GM12872 (cell line): Measurements from ENCODE around the gene EEFSEC.

Source experiments
- TF ChIP-seq, protein P1 (sequence below): IDR thresholded peaks from 3 replicates; pipeline ENCODE4 v1.5.1; 2011; ENCODE audit warnings: low read depth, mild to moderate bottlenecking, low read length, moderate library complexity; ENCODE audit not compliant: insufficient read depth

Gene EEFSEC

DNA sequence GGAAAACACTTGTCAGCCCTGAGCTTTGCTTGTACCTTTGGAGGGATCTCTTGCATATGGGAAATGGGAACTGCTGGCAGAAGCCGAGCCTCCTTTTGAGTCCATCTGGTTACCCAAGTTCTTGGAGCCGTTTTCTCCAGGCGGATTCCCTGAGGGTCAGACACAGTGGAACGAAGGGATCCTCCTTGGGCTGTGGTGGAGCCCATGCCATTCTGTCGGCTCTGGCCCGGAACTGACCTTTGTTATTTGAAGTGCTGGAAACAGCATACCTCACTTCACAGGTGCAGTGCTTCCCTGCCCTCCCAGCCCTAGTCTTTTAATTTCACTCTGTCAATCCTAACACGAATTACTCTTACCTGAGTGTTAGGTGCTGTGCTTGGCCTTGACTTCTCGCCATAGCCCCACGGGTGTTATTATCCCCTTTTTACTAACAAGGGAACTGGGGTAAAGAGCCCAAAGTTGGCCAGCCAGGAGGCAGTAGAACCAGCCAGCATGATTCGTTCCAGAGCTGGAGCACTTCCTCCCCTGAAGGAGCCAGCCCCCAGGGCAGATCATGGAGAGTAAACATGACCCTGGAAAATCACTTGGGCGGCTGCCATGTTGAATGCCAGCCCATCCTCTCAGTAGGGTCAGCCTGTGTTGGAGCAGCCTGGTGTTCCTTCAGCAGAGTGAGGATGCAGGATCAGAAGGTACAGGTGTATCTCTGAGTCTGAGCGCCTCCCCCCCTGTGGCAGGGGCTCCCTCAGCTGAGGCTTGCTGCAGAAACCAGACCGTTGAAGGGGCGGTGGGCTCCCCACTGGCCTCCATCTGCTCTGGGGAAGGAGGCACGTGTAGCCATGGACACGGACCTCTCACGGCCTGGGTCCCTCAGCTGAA lies 170.2 kb downstream of the EEFSEC start:
- TF ChIP-seq, protein P1, sequence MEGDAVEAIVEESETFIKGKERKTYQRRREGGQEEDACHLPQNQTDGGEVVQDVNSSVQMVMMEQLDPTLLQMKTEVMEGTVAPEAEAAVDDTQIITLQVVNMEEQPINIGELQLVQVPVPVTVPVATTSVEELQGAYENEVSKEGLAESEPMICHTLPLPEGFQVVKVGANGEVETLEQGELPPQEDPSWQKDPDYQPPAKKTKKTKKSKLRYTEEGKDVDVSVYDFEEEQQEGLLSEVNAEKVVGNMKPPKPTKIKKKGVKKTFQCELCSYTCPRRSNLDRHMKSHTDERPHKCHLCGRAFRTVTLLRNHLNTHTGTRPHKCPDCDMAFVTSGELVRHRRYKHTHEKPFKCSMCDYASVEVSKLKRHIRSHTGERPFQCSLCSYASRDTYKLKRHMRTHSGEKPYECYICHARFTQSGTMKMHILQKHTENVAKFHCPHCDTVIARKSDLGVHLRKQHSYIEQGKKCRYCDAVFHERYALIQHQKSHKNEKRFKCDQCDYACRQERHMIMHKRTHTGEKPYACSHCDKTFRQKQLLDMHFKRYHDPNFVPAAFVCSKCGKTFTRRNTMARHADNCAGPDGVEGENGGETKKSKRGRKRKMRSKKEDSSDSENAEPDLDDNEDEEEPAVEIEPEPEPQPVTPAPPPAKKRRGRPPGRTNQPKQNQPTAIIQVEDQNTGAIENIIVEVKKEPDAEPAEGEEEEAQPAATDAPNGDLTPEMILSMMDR = no peak

DNA sequence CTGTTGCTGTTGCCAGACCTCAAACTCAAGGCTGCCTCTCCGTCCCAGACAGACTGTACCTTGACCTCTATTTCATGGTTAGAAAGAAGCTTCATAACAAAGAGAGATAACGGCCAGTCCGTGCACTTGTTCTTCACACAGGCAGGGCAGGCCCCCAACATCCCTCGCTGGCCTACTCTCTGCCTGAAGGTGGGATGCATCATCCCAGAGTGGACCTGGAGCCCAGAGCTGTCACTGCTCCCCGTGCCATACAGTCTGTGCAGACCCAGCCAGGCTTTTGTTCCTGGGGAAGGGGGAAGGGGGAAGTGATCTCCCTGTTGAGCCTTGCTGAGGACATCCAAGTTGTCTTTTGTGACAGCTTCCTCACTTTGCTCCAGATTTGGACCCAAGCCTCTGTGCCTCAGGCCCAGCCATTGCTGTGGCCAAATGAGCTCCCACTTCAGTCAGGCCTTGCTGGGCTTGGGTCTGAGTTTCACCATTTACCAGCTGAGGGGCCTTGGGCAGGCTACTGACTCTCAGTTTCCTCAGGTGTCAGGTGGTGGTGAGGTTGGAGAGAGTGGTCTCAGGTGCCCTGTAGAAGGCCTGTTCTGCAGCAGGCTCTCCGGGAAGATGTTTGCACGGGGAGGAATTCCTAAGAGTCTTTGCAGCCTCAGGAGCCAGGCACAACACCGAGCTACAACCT lies 171.8 kb downstream of the EEFSEC start:
- TF ChIP-seq, protein P1 = no peak

DNA sequence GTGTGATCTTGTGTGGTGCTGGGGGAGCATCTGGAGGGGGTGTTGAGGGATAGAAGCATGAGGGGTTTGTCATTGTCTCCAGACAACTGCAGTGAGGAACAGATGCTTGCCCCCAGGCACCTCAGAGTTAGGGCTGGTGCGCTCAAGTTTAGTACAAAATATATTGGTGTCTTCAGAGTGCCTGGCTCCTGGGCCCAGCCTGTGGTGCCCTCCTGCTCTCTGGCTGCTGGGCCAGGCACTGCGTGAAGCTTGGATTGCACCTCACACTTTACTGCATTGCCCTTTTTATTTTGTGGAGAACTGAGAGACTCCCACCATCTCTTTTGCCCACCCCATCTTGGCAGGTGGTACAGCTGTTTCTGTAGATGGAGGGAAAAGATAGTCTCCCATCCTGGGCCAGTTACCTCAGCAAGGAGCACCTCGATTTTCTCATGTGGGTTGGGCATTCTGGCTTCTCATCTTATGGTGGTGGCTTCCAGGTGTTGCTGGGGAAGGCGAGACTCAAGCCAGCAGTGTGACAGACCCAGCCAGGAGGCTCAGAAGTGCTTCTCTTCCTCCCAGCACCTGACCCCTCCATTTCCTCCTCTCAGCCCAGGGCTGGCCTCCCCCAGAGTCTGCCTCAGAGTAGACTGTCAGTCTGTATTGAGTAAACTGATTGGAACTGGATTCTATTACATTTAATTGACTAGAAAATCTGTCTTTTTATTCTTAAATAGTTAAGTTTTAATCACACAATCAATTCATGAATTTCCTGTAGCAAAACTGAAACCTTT lies 173.0 kb downstream of the EEFSEC start:
- TF ChIP-seq, protein P1 = no peak

DNA sequence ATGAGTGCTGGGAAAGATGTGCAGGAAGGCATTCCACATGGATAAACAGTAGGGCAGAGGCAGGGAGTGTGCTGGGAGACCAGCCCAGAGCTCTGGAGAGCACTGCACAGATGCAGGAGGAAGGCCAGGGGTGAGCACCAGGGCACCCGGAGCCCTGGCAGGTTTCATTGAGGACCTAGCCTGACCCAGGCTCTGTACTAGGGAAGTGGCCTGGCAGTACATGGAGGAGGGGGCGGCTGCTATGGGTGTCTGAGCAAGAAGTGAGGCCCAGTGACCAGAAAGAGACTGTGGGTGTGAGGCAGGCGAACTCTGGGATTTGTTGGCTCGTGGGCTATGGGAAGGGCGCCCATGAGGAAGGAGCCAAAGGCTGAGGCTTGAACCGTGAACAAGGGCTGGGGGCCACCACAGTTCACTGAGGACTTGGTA lies 174.3 kb downstream of the EEFSEC start:
- TF ChIP-seq, protein P1 = no peak

DNA sequence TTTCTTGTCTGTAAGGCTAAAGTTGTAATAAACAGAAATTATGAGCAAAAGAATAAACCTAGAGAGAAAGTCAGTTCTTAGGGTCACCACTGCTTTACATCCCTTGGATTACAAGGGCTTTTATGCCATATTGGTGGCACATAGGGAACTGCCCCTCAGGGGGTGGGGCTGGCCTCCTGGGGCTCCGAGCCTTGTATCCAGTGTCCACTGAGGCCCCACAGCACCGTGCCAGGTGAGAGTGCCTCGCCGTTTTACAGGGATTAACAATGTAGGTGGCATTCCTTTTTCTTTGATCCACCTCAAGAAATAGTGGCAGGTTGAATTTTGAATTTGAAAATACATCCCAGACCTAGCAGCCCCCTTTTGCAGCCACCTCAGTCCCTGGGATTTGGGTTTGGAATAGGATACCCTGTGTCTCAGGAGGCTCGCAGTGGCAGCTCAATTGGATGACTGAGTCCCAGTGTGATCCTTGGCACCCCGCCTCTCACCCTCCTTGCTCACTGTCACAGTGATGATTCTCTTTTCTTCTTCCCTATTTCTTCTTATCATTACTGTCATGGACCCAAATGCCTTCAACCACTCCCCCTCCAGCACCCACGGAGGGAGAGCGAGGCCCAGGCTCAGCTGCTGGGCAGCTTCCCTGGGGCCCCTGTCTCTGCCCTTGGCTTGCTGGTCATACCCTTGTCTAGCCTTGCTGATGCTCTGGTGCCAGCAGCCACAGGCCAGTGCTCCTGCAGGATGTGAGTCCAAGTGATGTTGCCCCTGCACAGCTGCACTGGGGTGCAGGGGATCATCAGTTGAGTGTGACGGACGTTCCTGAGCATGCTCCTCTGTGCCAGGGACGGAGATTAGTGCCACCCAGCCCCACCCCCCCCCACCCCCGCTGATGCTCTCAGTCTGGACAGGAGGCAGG lies 175.5 kb downstream of the EEFSEC start:
- TF ChIP-seq, protein P1 = no peak

DNA sequence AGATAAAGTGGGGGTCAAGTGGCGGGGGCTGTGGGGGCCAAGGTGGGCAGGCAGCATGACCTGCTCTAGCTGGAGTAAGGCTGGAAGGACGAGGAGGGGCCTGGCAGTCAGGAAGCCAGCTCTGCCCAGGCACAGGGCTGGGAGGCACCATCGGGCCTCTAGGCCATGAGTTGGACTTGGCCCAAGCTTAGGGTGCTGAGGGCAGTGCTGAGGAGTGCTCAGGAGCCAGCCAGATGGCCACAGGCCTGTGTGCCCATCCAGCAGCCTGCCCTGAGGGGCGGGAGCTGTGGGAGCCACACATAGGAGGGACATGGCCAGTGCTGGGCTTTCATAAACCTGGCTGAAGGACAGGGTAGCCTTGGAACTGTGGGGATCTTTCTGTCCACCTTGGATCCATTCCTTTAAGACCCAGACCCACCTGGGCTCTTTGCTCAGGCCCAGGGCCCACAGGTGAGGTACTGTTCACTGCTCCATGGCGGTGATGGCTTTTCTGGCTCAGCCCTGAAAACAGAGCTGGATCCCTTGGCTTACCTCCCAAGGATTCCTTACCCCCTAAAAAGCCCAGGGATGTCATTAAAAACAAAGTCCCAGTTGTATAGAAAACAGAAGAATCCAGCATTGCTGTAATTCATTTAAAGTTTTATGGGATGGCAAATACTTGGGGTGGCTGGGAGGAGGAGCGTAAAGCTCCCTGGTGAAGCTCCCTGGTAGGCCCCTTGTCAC lies 176.4 kb downstream of the EEFSEC start:
- TF ChIP-seq, protein P1 = no peak
